B cell (primary cell): ENCODE measurements around the gene PDS5A. TPM values are rescaled to one million over a fixed set of nuclear protein-coding genes. Genes with fewer than 3 reads are reported as not detected.
"Not testable (repeated sequence)": the region's sequence is repeated elsewhere in the genome, so short reads cannot be mapped to it uniquely, and the experiment has no call there.

Experiments
- ATAC-seq: fragments of 200-7000 bp; cut with Tn5 transposase; one replicate; pipeline ENCODE4 v1.10.0; 2021; ENCODE audit warnings: low read depth, mild to moderate bottlenecking, moderate number of reproducible peaks, moderate library complexity
- CTCF ChIA-PET: fragments of 350-600 bp; sonication (Branson Sonifier 250); formaldehyde crosslinking; loops from one replicate; lab custom pipeline; 2021; ENCODE audit warnings: antibody characterized with exemption, inconsistent platforms; lab: Charles Lee
- POLR2A ChIA-PET: fragments of 350-600 bp; sonication (Branson Sonifier 250); formaldehyde crosslinking; loops from one replicate; lab custom pipeline; 2021; ENCODE audit warnings: antibody characterized with exemption; lab: Charles Lee
- DNase-seq: peaks from one replicate; pipeline ENCODE4 v3.0.0; 2013
- H2AFZ ChIP-seq: 2 replicates; pipeline ENCODE4 v1.6.1; 2012; ENCODE audit warnings: mild to moderate bottlenecking, low read depth, low read length; ENCODE audit not compliant: insufficient read depth, poor library complexity, severe bottlenecking
- H3K27ac ChIP-seq, 2 donors: 1 replicate in 1 of 2; 2 replicates in 1 of 2; pipeline ENCODE4 v1.5.1; 2012 to 2013; ENCODE audit warnings: low read length in 2 of 2, mild to moderate bottlenecking in 2 of 2, moderate library complexity in 1 of 2
- H3K27me3 ChIP-seq, 4 experiments: fragments of 200-600 bp in 1 of 4; sonication (generic) in 1 of 4; replicated peaks in 1 of 4; 1 replicate in 2 of 4; 2 replicates in 2 of 4; pipeline versions ENCODE4 v1.6.1 to v1.7.0; 2013 to 2016; ENCODE audit warnings: low read length in 3 of 4, mild to moderate bottlenecking in 2 of 4, mixed read lengths in 1 of 4, moderate library complexity in 1 of 4; ENCODE audit not compliant: insufficient read depth in 4 of 4, control insufficient read depth in 3 of 4; ENCODE audit errors: control extremely low read depth in 1 of 4
- H3K36me3 ChIP-seq, 2 experiments: replicated peaks in 1 of 2; 1 replicate in 1 of 2; 2 replicates in 1 of 2; pipeline versions ENCODE4 v1.6.1 to v1.7.1; 2013; ENCODE audit warnings: low read length in 1 of 2; ENCODE audit not compliant: insufficient read depth in 2 of 2, control insufficient read depth in 1 of 2; ENCODE audit errors: control extremely low read depth in 1 of 2, extremely low read depth in 1 of 2
- H3K4me1 ChIP-seq, 2 donors: fragments of 200-600 bp in 1 of 2; sonication (generic) in 1 of 2; 1 replicate in 1 of 2; 2 replicates in 1 of 2; pipeline versions ENCODE4 v1.5.1 to v1.6.1; 2013 to 2017; ENCODE audit warnings: low read length in 2 of 2; ENCODE audit not compliant: control insufficient read depth in 2 of 2, insufficient read depth in 2 of 2
- H3K4me2 ChIP-seq: replicated peaks from 2 replicates; pipeline ENCODE3; 2012; ENCODE audit warnings: mild to moderate bottlenecking, low read depth, low read length; ENCODE audit not compliant: poor library complexity, severe bottlenecking
- H3K4me3 ChIP-seq, 5 experiments: fragments of 200-600 bp in 1 of 5; sonication (generic) in 1 of 5; 1 replicate in 3 of 5; 2 replicates in 2 of 5; pipeline versions ENCODE4 v1.5.1 to v1.7.0; 2011 to 2016; ENCODE audit warnings: low read length in 4 of 5, mild to moderate bottlenecking in 4 of 5, low read depth in 2 of 5, control low read depth in 1 of 5, moderate library complexity in 1 of 5; ENCODE audit not compliant: insufficient read depth in 1 of 5; ENCODE audit errors: control extremely low read depth in 1 of 5, extremely low read depth in 1 of 5
- H3K79me2 ChIP-seq: fragments of 200-600 bp; sonication (generic); one replicate; pipeline ENCODE4 v1.6.0; 2016; ENCODE audit warnings: low read length; ENCODE audit not compliant: control insufficient read depth, insufficient read depth
- H3K9ac ChIP-seq: fragments of 200-600 bp; sonication (generic); 2 replicates; pipeline ENCODE4 v1.6.1; 2017; ENCODE audit warnings: mild to moderate bottlenecking, low read length, moderate library complexity
- H3K9me3 ChIP-seq, 3 donors: one replicate each; pipeline versions ENCODE4 v1.6.1 to v1.7.1; 2013; ENCODE audit warnings: low read length in 2 of 3; ENCODE audit not compliant: control insufficient read depth in 2 of 3, insufficient read depth in 1 of 3; ENCODE audit errors: control extremely low read depth in 1 of 3
- H4K20me1 ChIP-seq: 2 replicates; pipeline ENCODE4 v1.6.0; 2012; ENCODE audit warnings: mild to moderate bottlenecking, low read length; ENCODE audit not compliant: insufficient read depth, control insufficient read depth, poor library complexity, severe bottlenecking
- H3K27ac Mint-ChIP-seq: one replicate; pipeline ENCODE4 v1.8.0; 2021; ENCODE audit warnings: mixed read lengths
- H3K27me3 Mint-ChIP-seq: one replicate; pipeline ENCODE4 v1.8.0; 2021; ENCODE audit warnings: mixed read lengths
- H3K4me1 Mint-ChIP-seq: one replicate; pipeline ENCODE4 v1.8.0; 2021; ENCODE audit warnings: mixed read lengths
- H3K4me3 Mint-ChIP-seq: one replicate; pipeline ENCODE4 v1.8.0; 2021; ENCODE audit warnings: mixed read lengths
- H3K9me3 Mint-ChIP-seq: one replicate; pipeline ENCODE4 v1.8.0; 2022; ENCODE audit warnings: mixed read lengths; ENCODE audit not compliant: insufficient read depth
- CTCF ChIP-seq: fragments of 200-600 bp; IDR thresholded peaks from one replicate; pipeline ENCODE4 v1.8.0; 2022; ENCODE audit warnings: antibody characterized with exemption, mild to moderate bottlenecking
- EZH2 ChIP-seq: IDR thresholded peaks from 2 replicates; pipeline ENCODE4 v1.6.1; 2012; ENCODE audit warnings: borderline replicate concordance, low read depth, mild to moderate bottlenecking, moderate library complexity, low read length; ENCODE audit not compliant: insufficient read depth, poor library complexity, severe bottlenecking
- WGBS: methylation state at CpG from one replicate; pipeline ENCODE4 v1.1.5; 2013; ENCODE audit warnings: missing lambda C conversion rate; ENCODE audit not compliant: insufficient coverage; 5-methylcytosine and 5-hydroxymethylcytosine counted together
- intact Hi-C: fragments of 100-400 bp; cut with micrococcal nuclease; formaldehyde crosslinking; loops from one replicate; pipeline ENCODE4 v1.10.0; 2022
- polyA plus RNA-seq: library from polyadenylated mRNA; depleted of rRNA; stranded (reverse); fragments of >200 nt; gene quantifications from 2 replicates; pipeline ENCODE4 v1.2.3, GENCODE V29; 2012
- total RNA-seq, 2 donors: library from RNA; stranded (reverse); fragments of 120-200 nt in 1 of 2; gene quantifications; 1 replicate in 1 of 2; 2 replicates in 1 of 2; pipeline versions ENCODE4 v1.2.3 to v1.2.4, GENCODE V29; 2013 to 2022

PDS5A gene
- total and polyA plus RNA-seq, 2 donors (not counting 1 experiment from before 2014, with no cell fraction given) = 19.4 to 111 TPM

GRCh38 chr4:39975488-39976089 lies 2.1 kb downstream of the PDS5A start:
- Histone ChIP-seq H3K4me3 (no peak overlapping the region), H2AFZ (peak overlapping the region; percentile 97), H3K27ac (peak overlapping the region in 1 of 2 donors; percentile 83), H3K36me3 (peaks cover 4 to 15% of the 10 kb centered on the region in 2 experiments), H3K4me2 (peak overlapping the region; percentile 93), H4K20me1 (peaks cover 34% of the 10 kb centered on the region), H3K79me2 (peaks cover 74% of the 10 kb centered on the region), H3K9me3 (no peaks in the 10 kb centered on the region), H3K4me1 (peaks cover 20 to 26% of the 10 kb centered on the region in 2 donors), H3K27me3 (no peaks in the 10 kb centered on the region), H3K9ac (peak overlapping the region; percentile 86)
- H3K27ac Mint-ChIP-seq = peak overlapping the region; percentile 77
- no peaks in the 10 kb centered on the region for H3K27me3 Mint-ChIP-seq
- ATAC-seq (no peak), DNase-seq (no peak)
- intact Hi-C loops = loop anchor here (1.0 to 10.0 kb wide), 12 partner anchors 63 to 931 kb away; partner anchors contain the start of genes N4BP2, RFC1, RHOH and SMIM14
- TF ChIP-seq CTCF (no peak), EZH2 (no peak)
- 47% methylated on average over 3 of the region's 4 CpGs for WGBS
- CTCF ChIA-PET = interaction anchor here (0.7 to 4.1 kb wide), 14 partner anchors 16 to 516 kb away, joined by 3 to 37 read pairs (median 4); partner anchors contain the start of genes LIAS and UGDH
- H3K4me3 Mint-ChIP-seq = peak overlapping the region; percentile 48
- POLR2A ChIA-PET = interaction anchor here (0.5 to 0.6 kb wide), 4 partner anchors 199 to 515 kb away, joined by 3 to 7 read pairs (median 6); no protein-coding TSS in a partner anchor
- H3K4me1 Mint-ChIP-seq = peaks cover 40% of the 10 kb centered on the region
- H3K9me3 Mint-ChIP-seq = no peaks in the 10 kb centered on the region

- CTCF ChIA-PET = interaction anchor here (1.4 to 4.1 kb wide), 2 partner anchors 13 to 503 kb away, joined by 5 to 37 read pairs; no protein-coding TSS in a partner anchor
- H3K4me3 ChIP-seq, DNase-seq, H3K4me2 ChIP-seq, H3K9me3 ChIP-seq, H3K9me3 Mint-ChIP-seq, H3K27me3 ChIP-seq, H3K9ac ChIP-seq, H2AFZ ChIP-seq, H3K27me3 Mint-ChIP-seq, POLR2A ChIA-PET, ATAC-seq, H3K4me3 Mint-ChIP-seq: not testable (repeated sequence)
- Histone ChIP-seq H3K27ac (peak overlapping the region in 1 of 2 donors; percentile 12), H4K20me1 (peaks cover 36% of the 10 kb centered on the region), H3K36me3 (peaks cover 4 to 23% of the 10 kb centered on the region in 2 experiments), H3K4me1 (peaks cover 26 to 30% of the 10 kb centered on the region in 2 donors), H3K79me2 (peaks cover 91% of the 10 kb centered on the region)
- intact Hi-C loops = loop anchor here (10.0 kb wide), 1 partner anchor 928 kb away; no protein-coding TSS in a partner anchor
- Mint-ChIP-seq H3K4me1 (peaks cover 49% of the 10 kb centered on the region), H3K27ac (peak overlapping the region; percentile 42)
- 90% methylated on average over 5 of the region's 6 CpGs for WGBS
These were observed 4.7 kb downstream of the PDS5A start for GRCh38 chr4:39973052-39973451.
